ENCODE results near the gene SRPRB. TPM values are rescaled to one million over a fixed set of nuclear protein-coding genes. Genes with fewer than 3 reads are reported as not detected.

SRPRB gene
- total RNA-seq, 1 donor from 2014 or later, result 30.2 TPM

DNA sequence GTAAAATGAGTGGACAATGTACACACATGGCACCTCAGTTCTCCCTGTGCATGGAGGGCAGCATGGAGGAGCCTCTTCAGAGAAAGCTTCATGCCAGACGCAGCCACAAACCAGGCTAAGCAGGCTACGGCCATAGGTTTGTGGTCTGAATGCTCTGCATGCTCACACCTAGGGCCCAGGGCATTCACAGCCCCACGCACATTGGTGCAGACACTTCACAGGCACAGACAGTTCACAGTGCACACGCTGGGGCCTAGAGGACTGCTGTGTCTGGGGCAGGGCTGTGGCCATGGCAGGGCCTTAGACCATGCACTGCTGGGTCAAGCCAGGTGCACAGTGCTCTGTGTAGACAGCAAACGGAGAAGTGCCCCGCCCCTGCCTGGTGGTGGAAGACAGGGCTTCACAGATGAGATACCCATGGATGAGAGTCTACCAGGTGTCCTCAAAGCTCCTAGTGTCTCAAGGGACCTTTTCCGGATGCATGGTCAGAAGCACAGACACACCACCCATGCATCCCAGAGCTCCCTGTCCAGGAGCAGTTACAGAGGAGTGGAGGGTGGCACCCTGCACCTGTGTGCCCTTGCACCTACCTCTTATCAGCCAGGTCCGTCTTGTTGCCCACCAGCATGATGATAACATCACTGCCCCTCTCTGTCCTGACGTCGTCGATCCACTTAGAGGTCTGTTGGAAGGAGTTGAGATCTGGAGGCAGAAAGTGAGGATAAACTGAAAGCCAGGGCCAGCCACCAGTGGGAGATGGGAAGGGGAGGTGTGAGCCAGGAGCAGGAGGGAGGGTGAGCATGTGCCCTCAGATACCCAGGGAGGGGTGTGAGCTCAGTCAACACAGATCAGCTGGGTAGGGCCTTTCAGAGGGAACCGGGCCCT, 33.5 kb downstream of the SRPRB start:
- H3K27ac Mint-ChIP-seq, result no peak overlapping the region
- TF ChIP-seq, protein P1, sequence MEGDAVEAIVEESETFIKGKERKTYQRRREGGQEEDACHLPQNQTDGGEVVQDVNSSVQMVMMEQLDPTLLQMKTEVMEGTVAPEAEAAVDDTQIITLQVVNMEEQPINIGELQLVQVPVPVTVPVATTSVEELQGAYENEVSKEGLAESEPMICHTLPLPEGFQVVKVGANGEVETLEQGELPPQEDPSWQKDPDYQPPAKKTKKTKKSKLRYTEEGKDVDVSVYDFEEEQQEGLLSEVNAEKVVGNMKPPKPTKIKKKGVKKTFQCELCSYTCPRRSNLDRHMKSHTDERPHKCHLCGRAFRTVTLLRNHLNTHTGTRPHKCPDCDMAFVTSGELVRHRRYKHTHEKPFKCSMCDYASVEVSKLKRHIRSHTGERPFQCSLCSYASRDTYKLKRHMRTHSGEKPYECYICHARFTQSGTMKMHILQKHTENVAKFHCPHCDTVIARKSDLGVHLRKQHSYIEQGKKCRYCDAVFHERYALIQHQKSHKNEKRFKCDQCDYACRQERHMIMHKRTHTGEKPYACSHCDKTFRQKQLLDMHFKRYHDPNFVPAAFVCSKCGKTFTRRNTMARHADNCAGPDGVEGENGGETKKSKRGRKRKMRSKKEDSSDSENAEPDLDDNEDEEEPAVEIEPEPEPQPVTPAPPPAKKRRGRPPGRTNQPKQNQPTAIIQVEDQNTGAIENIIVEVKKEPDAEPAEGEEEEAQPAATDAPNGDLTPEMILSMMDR (IDR thresholded peaks at IDR 0.05), result no peak
- TF ChIP-seq EZH2 (IDR thresholded peaks at IDR 0.05) (no peak), EZH2phosphoT487 (IDR thresholded peaks at IDR 0.05) (no peak)
- H3K27ac ChIP-seq, result no peak overlapping the region
- no peaks in the 10 kb centered on the region for H3K79me2 ChIP-seq (ENCODE audit: low read depth)
- no peaks in the 10 kb centered on the region for H3K9me3 Mint-ChIP-seq
- H3K4me2 ChIP-seq, result no peak overlapping the region
- H4K20me1 ChIP-seq (ENCODE audit: low read depth), result peaks cover 1% of the 10 kb centered on the region
- H2AFZ ChIP-seq (replicated peaks), result no peak overlapping the region
- H3K9me3 ChIP-seq (ENCODE audit: low read depth), result no peaks in the 10 kb centered on the region
- H3K27me3 Mint-ChIP-seq (ENCODE audit: insufficient read depth, low read depth), result peaks cover 3% of the 10 kb centered on the region
- peaks cover 4% of the 10 kb centered on the region for H3K36me3 Mint-ChIP-seq
- H3K4me3 Mint-ChIP-seq, result no peak overlapping the region
- H3K27me3 ChIP-seq, result peaks cover 9% of the 10 kb centered on the region
- H3K4me1 Mint-ChIP-seq, result no peaks in the 10 kb centered on the region
- H3K4me1 ChIP-seq, result no peaks in the 10 kb centered on the region
- no peak overlapping the region for H3K4me3 ChIP-seq
- H3F3A ChIP-seq (ENCODE audit: low read depth), result no peaks in the 10 kb centered on the region
- H3K36me3 ChIP-seq, result no peaks in the 10 kb centered on the region
- DNase-seq (ENCODE audit: low spot score), result no peak
- H3K9ac ChIP-seq, result no peak overlapping the region

DNA sequence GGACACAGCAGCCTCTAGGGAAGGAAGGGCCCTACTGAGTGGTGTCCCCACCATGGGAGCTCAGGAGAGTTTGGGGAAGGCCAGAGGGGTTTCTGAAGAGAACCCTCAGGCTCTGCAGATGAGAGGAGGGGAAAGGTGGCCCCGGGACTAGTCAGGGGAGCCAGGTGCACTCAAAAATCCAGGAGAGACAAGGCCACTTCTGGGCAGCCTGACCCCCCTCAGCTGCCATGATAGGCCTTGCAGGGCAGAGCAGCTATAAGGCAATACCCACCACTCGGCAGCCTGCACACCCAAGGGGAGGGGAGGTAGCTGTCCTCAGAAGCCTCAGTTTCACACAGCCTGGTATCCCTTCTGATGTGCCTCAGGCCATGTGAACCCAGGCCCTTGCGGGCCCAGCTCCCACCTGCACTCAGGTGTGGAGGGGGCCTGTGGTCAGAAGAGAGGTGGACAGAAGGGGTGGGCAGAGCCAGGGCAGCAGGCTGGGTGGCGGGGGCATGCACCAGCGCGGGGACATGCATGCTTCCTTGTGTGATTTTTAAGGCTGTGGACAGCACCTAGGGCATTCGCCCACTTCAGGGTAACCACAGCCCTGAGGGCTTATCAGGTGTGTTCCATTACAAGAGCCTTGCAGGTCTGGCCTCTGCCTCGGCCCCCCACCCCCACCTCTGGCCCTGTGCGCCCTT, 34.6 kb downstream of the SRPRB start:
- H3F3A ChIP-seq (ENCODE audit: low read depth), result no peaks in the 10 kb centered on the region
- peaks cover 3% of the 10 kb centered on the region for H3K27me3 Mint-ChIP-seq (ENCODE audit: insufficient read depth, low read depth)
- no peaks in the 10 kb centered on the region for H3K9me3 Mint-ChIP-seq
- no peaks in the 10 kb centered on the region for H3K36me3 ChIP-seq
- H3K4me2 ChIP-seq, result no peak overlapping the region
- H2AFZ ChIP-seq (replicated peaks), result no peak overlapping the region
- no peak overlapping the region for H3K4me3 ChIP-seq
- H3K4me3 Mint-ChIP-seq, result no peak overlapping the region
- H3K27ac Mint-ChIP-seq, result no peak overlapping the region
- H4K20me1 ChIP-seq (ENCODE audit: low read depth), result peaks cover 10% of the 10 kb centered on the region
- DNase-seq (ENCODE audit: low spot score), result no peak
- H3K9me3 ChIP-seq (ENCODE audit: low read depth), result no peaks in the 10 kb centered on the region
- peaks cover 8% of the 10 kb centered on the region for H3K4me1 ChIP-seq
- H3K36me3 Mint-ChIP-seq, result peaks cover 4% of the 10 kb centered on the region
- TF ChIP-seq EZH2 (IDR thresholded peaks at IDR 0.05), result no peak
- TF ChIP-seq, protein P1 (IDR thresholded peaks at IDR 0.05), result no peak
- TF ChIP-seq EZH2phosphoT487 (IDR thresholded peaks at IDR 0.05), result no peak
- no peak overlapping the region for H3K27ac ChIP-seq
- no peak overlapping the region for H3K9ac ChIP-seq
- H3K4me1 Mint-ChIP-seq, result peaks cover 6% of the 10 kb centered on the region
- H3K27me3 ChIP-seq, result peaks cover 14% of the 10 kb centered on the region
- H3K79me2 ChIP-seq (ENCODE audit: low read depth), result no peaks in the 10 kb centered on the region

DNA sequence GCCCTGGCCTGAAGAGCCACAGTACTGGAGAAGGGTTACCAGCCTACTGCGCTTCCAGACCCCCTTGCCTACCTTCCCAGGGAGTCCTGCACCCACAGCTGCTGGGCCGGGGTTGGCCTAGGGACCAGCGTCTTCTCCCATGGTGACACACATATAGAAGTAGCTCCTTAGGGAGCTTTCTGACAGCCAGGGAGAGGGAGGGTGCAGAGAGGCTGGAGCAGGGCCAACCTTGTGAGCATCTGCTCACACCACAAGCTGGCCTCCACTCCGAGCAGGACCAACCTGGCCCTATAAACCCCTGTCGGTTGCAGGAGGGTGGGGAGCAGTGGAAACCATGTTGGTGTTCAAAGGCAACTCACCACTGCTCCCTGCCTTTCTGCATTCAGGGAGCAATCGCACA, 35.2 kb downstream of the SRPRB start:
- DNase-seq (ENCODE audit: low spot score), result no peak
- Mint-ChIP-seq H3K27me3 (ENCODE audit: insufficient read depth, low read depth) (peaks cover 3% of the 10 kb centered on the region), H3K4me1 (peaks cover 6% of the 10 kb centered on the region), H3K4me3 (no peak overlapping the region), H3K27ac (no peak overlapping the region), H3K36me3 (peaks cover 4% of the 10 kb centered on the region), H3K9me3 (peaks cover 2% of the 10 kb centered on the region)
- H3K36me3 ChIP-seq, result no peaks in the 10 kb centered on the region
- TF ChIP-seq EZH2phosphoT487 (IDR thresholded peaks at IDR 0.05) (no peak), EZH2 (IDR thresholded peaks at IDR 0.05) (no peak)
- TF ChIP-seq, protein P1 (IDR thresholded peaks at IDR 0.05), result no peak
- peaks cover 13% of the 10 kb centered on the region for H3K4me1 ChIP-seq
- no peak overlapping the region for H3K9ac ChIP-seq
- H3K9me3 ChIP-seq (ENCODE audit: low read depth), result no peaks in the 10 kb centered on the region
- H3K79me2 ChIP-seq (ENCODE audit: low read depth), result no peaks in the 10 kb centered on the region
- H2AFZ ChIP-seq (replicated peaks), result no peak overlapping the region
- H3K27me3 ChIP-seq, result peaks cover 14% of the 10 kb centered on the region
- H3K27ac ChIP-seq, result no peak overlapping the region
- H4K20me1 ChIP-seq (ENCODE audit: low read depth), result peaks cover 10% of the 10 kb centered on the region
- no peaks in the 10 kb centered on the region for H3F3A ChIP-seq (ENCODE audit: low read depth)
- no peak overlapping the region for H3K4me2 ChIP-seq
- H3K4me3 ChIP-seq, result no peak overlapping the region

Data from neural progenitor cell (in vitro differentiated cells).